Forelimb muscle (tissue), 1 donor: Measurements from ENCODE around the gene FOXN3. TPM values are rescaled to one million over a fixed set of nuclear protein-coding genes. Genes with fewer than 3 reads are reported as not detected.

Experiments
- DNase-seq: peaks from one replicate; pipeline ENCODE4 v3.0.0-alpha.2; 2013; ENCODE audit warnings: low read depth
- polyA plus RNA-seq: library from polyadenylated mRNA; unstranded; fragments of 120-200 nt; gene quantifications from one replicate; pipeline ENCODE4 v1.2.1, GENCODE V29; 2013; ENCODE audit not compliant: insufficient read length

FOXN3 gene
- polyA plus RNA-seq, 1 donor, result 70.1 TPM

- DNase-seq, result no peak
Observed at GRCh38 chr14:89382901-89383845, 33.9 kb downstream of the FOXN3 start.

GRCh38 chr14:89382487-89382886, 34.5 kb downstream of the FOXN3 start:
- no peak for DNase-seq

- DNase-seq, result no peak
Observed at GRCh38 chr14:89379891-89380820, 36.9 kb downstream of the FOXN3 start.

GRCh38 chr14:89379006-89379405, 38.0 kb downstream of the FOXN3 start:
- DNase-seq, result no peak

- DNase-seq, result no peak
Observed at GRCh38 chr14:89378119-89378518, 38.9 kb downstream of the FOXN3 start.

GRCh38 chr14:89377544-89377943, 39.5 kb downstream of the FOXN3 start:
- no peak for DNase-seq

- DNase-seq, result no peak
Observed at GRCh38 chr14:89374908-89375307, 42.1 kb downstream of the FOXN3 start.

- DNase-seq, result no peak
Observed at GRCh38 chr14:89373185-89373584, 43.8 kb downstream of the FOXN3 start.

- no peak for DNase-seq
Observed at GRCh38 chr14:89372512-89372883, 44.5 kb downstream of the FOXN3 start.

GRCh38 chr14:89371585-89372511, 45.2 kb downstream of the FOXN3 start:
- DNase-seq, result no peak

- DNase-seq, result no peak
Observed at GRCh38 chr14:89370781-89371180, 46.3 kb downstream of the FOXN3 start.

- no peak for DNase-seq
Observed at GRCh38 chr14:89370381-89370780, 46.7 kb downstream of the FOXN3 start.

GRCh38 chr14:89369656-89370055, 47.4 kb downstream of the FOXN3 start:
- DNase-seq, result no peak

- DNase-seq, result no peak
Observed at GRCh38 chr14:89368490-89369477, 48.2 kb downstream of the FOXN3 start.

- no peak for DNase-seq
Observed at GRCh38 chr14:89367779-89368120, 49.3 kb downstream of the FOXN3 start.

GRCh38 chr14:89366864-89367778, 49.9 kb downstream of the FOXN3 start:
- no peak for DNase-seq

GRCh38 chr14:89365061-89365801, 51.8 kb downstream of the FOXN3 start:
- DNase-seq, result no peak

GRCh38 chr14:89364316-89364715, 52.7 kb downstream of the FOXN3 start:
- no peak for DNase-seq
